IgD-negative memory B cell (primary cell): ENCODE data around the gene FITM1. TPM values are rescaled to one million over a fixed set of nuclear protein-coding genes. Genes with fewer than 3 reads are reported as not detected.

Source experiments
- H3K27ac Mint-ChIP-seq, 3 donors: one replicate each; pipeline ENCODE4 v1.8.0; 2020 to 2022; ENCODE audit warnings: mild to moderate bottlenecking in 3 of 3, mixed read lengths in 3 of 3, moderate library complexity in 1 of 3
- H3K27me3 Mint-ChIP-seq: one replicate; pipeline ENCODE4 v1.8.0; 2021; ENCODE audit warnings: mixed read lengths
- H3K36me3 Mint-ChIP-seq: one replicate; pipeline ENCODE4 v1.8.0; 2020; ENCODE audit warnings: mild to moderate bottlenecking, mixed read lengths
- H3K4me1 Mint-ChIP-seq, 3 donors: one replicate each; pipeline ENCODE4 v1.8.0; 2020 to 2022; ENCODE audit warnings: mixed read lengths in 3 of 3, mild to moderate bottlenecking in 1 of 3
- H3K4me3 Mint-ChIP-seq, 4 donors: one replicate each; pipeline ENCODE4 v1.8.0; 2020 to 2022; ENCODE audit warnings: mild to moderate bottlenecking in 4 of 4, mixed read lengths in 4 of 4, moderate library complexity in 3 of 4
- H3K9me3 Mint-ChIP-seq, 3 donors: one replicate each; pipeline ENCODE4 v1.8.0; 2020 to 2021; ENCODE audit warnings: mixed read lengths in 3 of 3, mild to moderate bottlenecking in 1 of 3
- polyA plus RNA-seq: library from polyadenylated mRNA; unstranded; fragments of 300-500 nt; fragmentation: Illumina TruSeq; gene quantifications from one replicate; pipeline ENCODE4 v1.2.3, GENCODE V29; 2021

The FITM1 gene
- polyA plus RNA-seq, 1 donor from 2014 or later: 1.1 TPM

DNA sequence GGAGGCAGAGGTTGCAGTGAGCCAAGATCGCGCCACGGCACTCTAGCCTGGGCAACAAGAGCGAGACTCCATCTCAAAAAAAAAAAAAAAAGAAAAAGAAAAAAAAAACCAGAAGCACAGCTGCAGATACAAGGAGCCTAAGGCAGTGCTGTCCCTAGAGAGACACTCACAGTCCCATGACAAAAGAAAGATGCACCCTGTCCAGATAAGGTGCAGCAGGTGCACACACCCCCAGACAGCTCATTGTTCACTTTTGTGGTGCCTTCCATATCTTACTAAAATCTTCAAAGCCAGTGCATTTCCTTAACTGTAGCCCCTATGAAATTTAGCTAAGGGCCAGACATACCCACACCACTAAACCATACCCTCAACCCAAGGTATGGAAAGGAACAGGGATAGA, 8.0 kb upstream of the FITM1 start:
- peaks cover 4% of the 10 kb centered on the region for H3K36me3 Mint-ChIP-seq
- peak overlapping the region; percentile 34 to 88 (median 64) for H3K4me3 Mint-ChIP-seq

DNA sequence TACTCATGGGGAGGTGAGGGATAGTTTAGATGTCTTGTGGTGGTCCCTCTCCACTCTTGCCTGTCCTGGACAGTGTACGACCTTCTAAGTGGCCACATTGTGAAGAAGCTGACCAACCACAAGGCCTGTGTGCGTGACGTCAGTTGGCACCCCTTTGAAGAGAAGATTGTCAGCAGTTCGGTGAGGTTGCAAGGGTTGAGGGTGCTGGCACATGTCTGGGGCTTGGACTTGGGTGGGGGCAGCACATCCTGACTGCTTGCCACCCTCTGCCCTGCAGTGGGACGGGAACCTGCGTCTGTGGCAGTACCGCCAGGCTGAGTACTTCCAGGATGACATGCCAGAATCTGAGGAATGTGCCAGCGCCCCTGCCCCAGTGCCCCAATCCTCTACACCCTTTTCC, 7.6 kb upstream of the FITM1 start:
- peaks cover 18 to 39% (median 38%) of the 10 kb centered on the region in 3 donors for H3K4me1 Mint-ChIP-seq
- no peaks in the 10 kb centered on the region for H3K27me3 Mint-ChIP-seq
- H3K4me3 Mint-ChIP-seq: peak overlapping the region in 3 of 4 donors; percentile 34 to 88 (median 73)
- no peaks in the 10 kb centered on the region for H3K9me3 Mint-ChIP-seq
- H3K36me3 Mint-ChIP-seq: peaks cover 4% of the 10 kb centered on the region
- H3K27ac Mint-ChIP-seq: peak overlapping the region; percentile 74 to 98 (median 81)

More for the DNA sequence above, 8.0 kb upstream of the FITM1 start:
- Mint-ChIP-seq H3K9me3 (no peaks in the 10 kb centered on the region), H3K4me1 (peaks cover 16 to 35% (median 33%) of the 10 kb centered on the region in 3 donors), H3K27me3 (no peaks in the 10 kb centered on the region), H3K27ac (peak overlapping the region; percentile 74 to 82 (median 81))

DNA sequence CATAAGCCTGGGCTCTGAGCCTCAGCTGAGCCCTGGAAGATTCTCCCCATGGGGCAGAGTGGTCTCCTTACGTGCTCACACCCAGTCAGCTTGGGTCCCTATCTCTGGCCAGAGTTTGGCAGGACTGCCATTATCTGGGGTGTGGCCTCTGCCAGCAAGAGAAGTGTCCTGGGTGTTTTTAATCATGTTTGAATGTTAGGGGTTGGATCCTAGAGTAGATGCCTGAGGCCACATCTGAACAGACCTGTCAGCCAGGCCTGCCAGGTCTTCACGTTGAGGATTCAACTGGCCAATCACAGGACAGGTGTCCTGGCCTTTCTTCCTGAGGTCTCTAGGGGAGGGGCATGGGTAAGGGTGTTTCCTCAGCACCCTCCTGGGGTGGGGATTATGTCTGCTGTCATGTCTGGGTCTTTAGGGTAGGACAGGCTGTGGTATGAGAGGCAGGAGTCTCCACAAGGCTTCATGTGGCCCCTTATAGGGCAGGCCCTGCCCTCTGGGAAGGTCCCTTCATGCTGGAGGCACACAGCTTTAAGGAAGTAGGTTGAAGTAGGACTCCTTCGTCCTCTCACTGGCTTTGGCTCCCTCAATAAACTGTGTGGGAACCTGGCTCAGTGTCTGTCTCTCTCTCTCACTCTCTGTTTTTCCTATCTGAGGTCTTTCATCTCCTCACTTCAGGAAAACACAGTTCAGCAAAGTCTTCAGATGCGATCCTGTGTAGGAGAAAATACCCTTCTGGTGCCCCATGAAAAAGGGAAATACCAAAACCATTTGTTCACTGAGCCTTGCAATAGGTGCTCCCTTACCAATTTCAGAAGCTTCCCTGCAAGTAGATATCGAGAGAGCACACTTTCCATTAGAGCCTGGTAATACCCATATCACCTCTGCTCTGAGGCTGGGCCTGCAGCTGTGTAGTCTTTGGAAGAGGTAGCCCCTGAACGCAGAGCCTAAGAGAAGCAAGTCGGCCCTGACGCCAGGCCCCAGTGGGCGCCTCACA, 6.7 kb upstream of the FITM1 start:
- Mint-ChIP-seq H3K36me3 (peaks cover 4% of the 10 kb centered on the region), H3K9me3 (no peaks in the 10 kb centered on the region)

DNA sequence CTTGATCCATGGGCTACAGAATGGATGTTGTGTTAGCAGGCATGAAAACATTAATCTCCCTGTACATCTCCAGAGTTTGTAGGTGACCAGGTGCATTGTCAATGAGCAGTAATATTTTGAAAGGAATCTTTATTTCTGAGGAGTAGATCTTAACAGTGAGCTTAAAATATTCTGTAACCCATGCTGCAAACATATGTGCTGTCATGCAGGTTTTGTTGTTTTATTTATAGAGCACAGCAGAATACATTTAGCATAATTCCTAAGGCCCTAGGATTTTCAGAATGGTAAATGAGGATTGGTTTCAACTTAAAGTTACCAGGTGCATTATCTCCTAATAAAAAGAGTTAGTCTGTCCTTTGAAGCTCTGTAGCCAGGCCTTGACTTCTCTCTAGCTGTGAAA, 3.5 kb upstream of the FITM1 start:
- Mint-ChIP-seq H3K36me3 (peaks cover 5% of the 10 kb centered on the region), H3K27ac (peak overlapping the region in 1 of 3 donors; percentile 60), H3K4me1 (peaks cover 20 to 41% (median 35%) of the 10 kb centered on the region in 3 donors)

More for the DNA sequence above, 6.7 kb upstream of the FITM1 start:
- Mint-ChIP-seq H3K27ac (peak overlapping the region; percentile 74 to 98 (median 81)), H3K4me1 (peaks cover 20 to 40% (median 36%) of the 10 kb centered on the region in 3 donors), H3K4me3 (peak overlapping the region; percentile 31 to 75 (median 54)), H3K27me3 (no peaks in the 10 kb centered on the region)

DNA sequence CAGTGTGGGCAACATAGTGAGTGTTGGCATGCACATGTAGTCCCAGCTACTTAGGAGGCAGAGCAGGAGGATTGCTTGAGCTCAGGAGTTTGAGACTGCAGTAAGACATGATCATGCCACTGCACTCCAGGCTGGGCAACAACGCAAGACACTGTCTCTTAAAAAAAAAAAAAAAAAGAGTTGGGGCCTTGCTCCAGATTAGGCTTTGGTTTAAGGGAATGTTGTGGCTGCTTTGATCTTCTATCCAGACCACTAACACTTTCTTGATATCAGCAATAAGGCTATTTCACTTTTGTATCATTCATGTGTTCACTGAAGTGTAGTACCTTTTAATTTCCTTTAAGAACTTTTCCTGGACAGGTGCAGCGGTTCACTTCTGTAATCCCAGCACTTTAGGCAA, 2.8 kb upstream of the FITM1 start:
- peaks cover 18 to 43% (median 34%) of the 10 kb centered on the region in 3 donors for H3K4me1 Mint-ChIP-seq
- no peaks in the 10 kb centered on the region for H3K9me3 Mint-ChIP-seq
- H3K4me3 Mint-ChIP-seq: peak overlapping the region in 1 of 4 donors; percentile 63
- no peaks in the 10 kb centered on the region for H3K27me3 Mint-ChIP-seq
- peak overlapping the region in 1 of 3 donors; percentile 60 for H3K27ac Mint-ChIP-seq
- H3K36me3 Mint-ChIP-seq: peaks cover 5% of the 10 kb centered on the region

More for the DNA sequence above, 3.5 kb upstream of the FITM1 start:
- no peaks in the 10 kb centered on the region for H3K9me3 Mint-ChIP-seq
- no peak overlapping the region for H3K4me3 Mint-ChIP-seq
- H3K27me3 Mint-ChIP-seq: no peaks in the 10 kb centered on the region

DNA sequence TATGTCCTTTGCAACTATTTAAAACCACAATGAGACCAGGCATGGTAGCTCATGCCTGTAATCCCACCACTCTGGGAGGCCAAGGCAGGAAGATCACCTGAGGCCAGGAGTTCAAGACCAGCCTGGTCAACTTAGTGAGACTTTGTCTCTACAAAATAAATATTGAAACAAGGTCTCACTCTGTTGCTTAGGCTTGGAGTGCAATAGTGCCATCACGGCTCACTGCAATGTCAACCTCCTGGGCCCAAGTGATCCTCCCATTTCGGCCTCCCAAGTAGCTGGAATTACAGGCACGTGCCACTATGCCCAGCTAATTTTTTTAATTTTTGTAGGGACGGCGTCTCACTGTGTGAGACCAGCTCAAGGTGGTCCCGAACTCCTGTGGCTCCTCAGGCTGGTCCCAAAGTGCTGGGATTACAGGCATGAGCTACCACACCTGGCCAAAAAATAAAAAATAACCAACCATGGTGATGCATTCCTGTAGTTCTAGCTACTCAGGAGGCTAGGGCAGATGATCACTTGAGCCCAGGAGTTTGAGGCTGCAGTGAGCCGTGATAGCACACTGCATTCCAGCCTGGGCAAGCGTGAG, 955 bp upstream of the FITM1 start:
- peaks cover 11 to 30% (median 25%) of the 10 kb centered on the region in 3 donors for H3K4me1 Mint-ChIP-seq
- no peaks in the 10 kb centered on the region for H3K27me3 Mint-ChIP-seq
- H3K4me3 Mint-ChIP-seq: no peak overlapping the region
- H3K9me3 Mint-ChIP-seq: no peaks in the 10 kb centered on the region
- H3K27ac Mint-ChIP-seq: no peak overlapping the region
- H3K36me3 Mint-ChIP-seq: peaks cover 5% of the 10 kb centered on the region

DNA sequence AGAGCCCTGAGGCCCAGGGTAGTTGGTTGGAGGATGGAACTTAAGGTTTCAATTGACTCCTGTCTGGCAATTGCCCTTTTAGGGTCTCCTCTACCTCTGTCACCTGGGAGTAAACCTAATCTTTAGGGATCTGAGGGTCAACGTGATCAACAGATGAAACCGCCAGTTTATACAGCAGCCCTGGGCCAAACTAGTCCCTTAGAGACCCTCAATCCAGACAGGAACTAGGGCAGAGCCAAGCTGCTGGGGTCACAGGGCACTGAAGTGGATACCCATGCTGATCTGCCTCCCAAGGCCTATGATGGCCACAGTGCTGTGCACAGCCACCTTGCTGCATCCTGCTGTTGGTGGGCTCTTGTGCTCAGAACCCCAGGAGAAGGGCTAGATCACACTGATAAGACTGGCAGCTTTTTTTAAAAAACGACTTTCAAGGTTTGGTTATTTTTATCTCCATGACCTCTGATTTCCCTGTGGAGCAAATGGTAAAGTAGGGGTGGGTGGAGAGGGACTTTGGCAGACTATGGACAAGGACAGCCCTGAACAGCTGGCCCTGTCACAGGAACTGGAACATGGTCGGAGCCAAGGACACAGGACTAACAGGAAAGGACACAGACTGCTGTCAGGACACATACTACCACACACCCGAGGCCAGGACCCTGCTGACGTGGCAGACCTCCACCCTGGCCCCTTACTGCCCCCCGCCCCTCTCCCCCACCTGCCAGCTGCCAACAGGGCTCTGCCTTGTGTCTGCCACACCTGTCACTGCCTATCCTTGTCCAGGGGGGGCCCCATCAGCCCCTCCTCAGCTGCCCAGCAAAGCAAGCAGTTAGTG, 474 bp downstream of the FITM1 start:
- H3K4me1 Mint-ChIP-seq: peaks cover 9 to 30% (median 26%) of the 10 kb centered on the region in 3 donors
- no peaks in the 10 kb centered on the region for H3K9me3 Mint-ChIP-seq
- no peaks in the 10 kb centered on the region for H3K27me3 Mint-ChIP-seq
- peak overlapping the region in 1 of 4 donors; percentile 46 for H3K4me3 Mint-ChIP-seq
- H3K36me3 Mint-ChIP-seq: peaks cover 3% of the 10 kb centered on the region
- H3K27ac Mint-ChIP-seq: peak overlapping the region in 1 of 3 donors; percentile 19

DNA sequence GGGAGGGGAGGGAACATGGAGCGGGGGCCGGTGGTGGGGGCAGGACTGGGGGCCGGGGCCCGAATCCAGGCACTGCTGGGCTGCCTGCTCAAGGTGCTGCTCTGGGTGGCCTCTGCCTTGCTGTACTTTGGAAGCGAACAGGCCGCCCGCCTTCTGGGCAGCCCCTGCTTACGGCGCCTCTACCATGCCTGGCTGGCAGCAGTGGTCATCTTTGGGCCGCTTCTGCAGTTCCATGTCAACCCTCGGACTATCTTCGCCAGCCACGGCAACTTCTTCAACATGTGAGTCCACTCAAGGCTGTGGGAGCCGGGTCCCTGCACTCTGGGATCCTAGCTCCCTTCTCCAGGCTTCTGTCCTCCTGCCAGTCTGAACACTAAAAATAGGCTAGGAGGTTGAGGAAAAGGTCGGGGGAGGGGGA, 1.1 kb downstream of the FITM1 start:
- Mint-ChIP-seq H3K27ac (no peak overlapping the region), H3K4me3 (no peak overlapping the region), H3K4me1 (peaks cover 10 to 30% (median 26%) of the 10 kb centered on the region in 3 donors), H3K36me3 (peaks cover 3% of the 10 kb centered on the region), H3K27me3 (no peaks in the 10 kb centered on the region), H3K9me3 (no peaks in the 10 kb centered on the region)

DNA sequence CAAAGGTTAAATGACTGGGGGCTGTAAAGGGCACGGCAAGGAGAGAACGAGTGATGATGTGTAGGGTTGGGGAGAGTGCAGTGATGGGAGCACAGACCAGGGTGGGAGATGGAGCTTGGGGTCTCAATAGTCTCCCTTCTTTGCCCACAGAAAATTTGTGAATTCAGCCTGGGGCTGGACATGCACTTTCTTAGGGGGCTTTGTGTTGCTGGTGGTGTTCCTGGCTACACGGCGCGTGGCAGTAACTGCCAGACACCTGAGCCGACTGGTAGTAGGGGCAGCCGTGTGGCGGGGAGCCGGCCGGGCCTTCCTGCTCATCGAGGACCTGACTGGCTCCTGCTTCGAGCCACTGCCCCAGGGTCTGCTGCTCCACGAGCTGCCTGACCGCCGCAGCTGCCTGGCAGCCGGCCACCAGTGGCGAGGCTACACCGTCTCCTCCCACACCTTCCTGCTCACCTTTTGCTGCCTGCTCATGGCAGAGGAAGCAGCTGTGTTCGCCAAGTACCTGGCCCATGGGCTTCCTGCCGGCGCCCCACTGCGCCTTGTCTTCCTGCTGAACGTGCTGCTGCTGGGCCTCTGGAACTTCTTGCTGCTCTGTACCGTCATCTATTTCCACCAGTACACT, 1.7 kb downstream of the FITM1 start:
- Mint-ChIP-seq H3K4me3 (peak overlapping the region in 1 of 4 donors; percentile 82), H3K9me3 (no peaks in the 10 kb centered on the region), H3K36me3 (peaks cover 3% of the 10 kb centered on the region), H3K27me3 (no peaks in the 10 kb centered on the region), H3K4me1 (peaks cover 17 to 33% (median 26%) of the 10 kb centered on the region in 3 donors), H3K27ac (peak overlapping the region in 1 of 3 donors; percentile 90)

DNA sequence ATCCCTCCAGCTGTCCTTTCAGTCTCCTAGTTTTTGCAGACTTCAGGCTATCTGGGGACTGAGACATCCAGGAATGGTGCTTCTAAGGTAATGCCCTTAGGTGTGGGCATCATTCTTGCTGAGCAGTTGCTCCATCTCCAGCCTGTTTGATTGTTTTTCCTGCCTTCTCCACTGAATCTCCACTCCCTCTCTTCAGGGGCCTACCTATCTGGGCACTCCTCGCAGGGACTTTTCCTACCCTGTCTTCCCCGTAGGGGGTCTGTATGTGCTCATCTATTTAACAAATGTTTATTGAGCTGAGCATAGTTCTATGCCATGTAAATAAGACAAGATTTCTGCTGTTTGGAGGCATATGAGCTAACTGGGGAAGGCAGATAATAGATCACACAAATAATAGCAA, 2.5 kb downstream of the FITM1 start:
- Mint-ChIP-seq H3K4me1 (peaks cover 15 to 29% (median 20%) of the 10 kb centered on the region in 3 donors), H3K4me3 (peak overlapping the region in 1 of 4 donors; percentile 66), H3K27me3 (no peaks in the 10 kb centered on the region), H3K27ac (peak overlapping the region in 1 of 3 donors; percentile 90), H3K36me3 (peaks cover 3% of the 10 kb centered on the region), H3K9me3 (no peaks in the 10 kb centered on the region)

DNA sequence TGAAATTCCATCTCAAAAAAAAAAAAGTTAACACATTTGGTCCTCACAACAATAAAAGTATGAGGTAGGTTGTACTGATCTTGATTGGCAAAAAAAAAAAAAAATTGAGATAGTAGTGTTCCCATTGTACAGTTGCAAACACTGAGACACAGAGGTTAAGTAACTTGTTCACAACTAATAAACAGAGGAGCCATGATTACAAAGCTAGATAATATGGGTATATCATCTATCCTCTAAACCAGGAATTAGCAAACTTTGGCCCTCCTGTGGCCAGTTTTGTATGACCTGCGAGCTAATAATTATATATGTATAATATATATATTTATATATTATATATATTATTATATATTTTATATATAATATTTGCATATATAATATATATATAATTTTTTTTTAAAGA, 3.3 kb downstream of the FITM1 start:
- H3K36me3 Mint-ChIP-seq: peaks cover 5% of the 10 kb centered on the region
- no peak overlapping the region for H3K4me3 Mint-ChIP-seq
- H3K9me3 Mint-ChIP-seq: no peaks in the 10 kb centered on the region
- no peaks in the 10 kb centered on the region for H3K27me3 Mint-ChIP-seq
- H3K27ac Mint-ChIP-seq: no peak overlapping the region
- H3K4me1 Mint-ChIP-seq: peaks cover 17 to 32% (median 19%) of the 10 kb centered on the region in 3 donors

DNA sequence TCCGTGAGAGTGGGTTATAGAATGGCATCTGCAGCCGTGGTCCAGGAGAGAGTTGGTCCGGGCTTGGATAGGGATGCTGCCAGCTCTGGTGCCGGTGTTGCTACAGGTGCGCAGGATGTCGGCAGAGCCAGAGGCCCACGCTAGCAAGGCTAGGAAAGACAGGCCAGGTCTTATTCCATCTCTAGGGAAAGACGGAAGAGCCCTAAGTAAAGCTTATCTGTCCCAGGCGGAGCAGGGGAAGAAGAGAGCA, 5.0 kb downstream of the FITM1 start:
- peak overlapping the region; percentile 78 to 97 (median 93) for H3K27ac Mint-ChIP-seq
- peaks cover 3% of the 10 kb centered on the region for H3K36me3 Mint-ChIP-seq
- peak overlapping the region; percentile 90 to 98 (median 96) for H3K4me3 Mint-ChIP-seq
- H3K4me1 Mint-ChIP-seq: peaks cover 23 to 44% (median 23%) of the 10 kb centered on the region in 3 donors
- no peaks in the 10 kb centered on the region for H3K27me3 Mint-ChIP-seq
- no peaks in the 10 kb centered on the region for H3K9me3 Mint-ChIP-seq

DNA sequence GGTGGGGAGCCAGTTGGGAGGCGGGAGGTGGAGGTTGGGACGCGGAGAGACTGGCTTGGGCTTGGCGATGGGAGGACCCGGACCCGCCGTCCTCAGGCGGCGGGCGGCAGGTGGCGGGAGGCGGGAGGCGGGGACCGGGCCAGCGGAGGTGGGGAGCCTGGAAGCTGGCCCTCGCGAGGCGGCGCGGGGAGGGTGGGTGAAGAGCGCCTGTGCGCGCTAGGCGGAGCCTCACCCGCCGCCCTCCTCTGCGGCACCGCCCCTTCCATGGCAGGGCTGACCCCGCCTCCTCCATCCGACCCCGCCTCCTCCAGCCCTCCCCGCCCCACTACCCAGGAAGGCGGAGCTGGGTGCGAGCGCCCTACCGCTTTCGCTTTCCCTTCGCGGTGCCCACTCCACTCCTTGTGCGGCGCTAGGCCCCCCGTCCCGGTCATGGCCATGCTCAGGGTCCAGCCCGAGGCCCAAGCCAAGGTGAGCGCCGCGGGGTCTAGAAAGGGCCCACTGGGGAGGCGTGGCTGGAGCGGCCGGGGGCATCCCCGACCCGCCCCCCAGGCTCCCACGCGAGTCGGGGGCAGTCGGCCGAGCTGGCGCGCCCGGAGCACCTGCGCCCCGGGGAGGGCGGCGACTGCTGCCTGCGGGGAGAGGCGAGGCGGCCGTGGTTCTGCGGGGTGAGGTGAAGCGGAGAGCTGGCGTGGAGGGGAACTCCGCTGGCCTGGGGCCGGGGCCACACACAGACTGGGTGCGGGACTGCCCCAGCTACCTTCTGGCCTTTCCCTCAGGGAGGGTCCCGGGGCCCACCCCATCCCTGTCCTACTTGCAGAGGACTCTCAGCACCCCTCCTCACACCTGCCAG, 5.6 kb downstream of the FITM1 start, which contains the start of gene PSME1:
Gene PSME1, plus strand, starts transcription at position 361 of the 850 bp plus-strand sequence. Its CDS starts 69 bp downstream, at position 430.
- peaks cover 3% of the 10 kb centered on the region for H3K36me3 Mint-ChIP-seq
- peak within 1 kb of the TSS; percentile 78 to 98 (median 95) for H3K27ac Mint-ChIP-seq
- H3K9me3 Mint-ChIP-seq: no peaks in the 10 kb centered on the region
- H3K4me3 Mint-ChIP-seq: peak within 1 kb of the TSS; percentile 90 to 98 (median 96)
- no peaks in the 10 kb centered on the region for H3K27me3 Mint-ChIP-seq
- peaks cover 20 to 43% (median 26%) of the 10 kb centered on the region in 3 donors for H3K4me1 Mint-ChIP-seq
